Right kidney (tissue), 1 donor: ENCODE results near the gene PASD1.
A peak's percentile ranks its signal among the peaks of the same experiment; 100 is the strongest.

Experiments
- DNase-seq: peaks from one replicate; pipeline ENCODE4 v3.0.0-alpha.2; 2016

PASD1 gene

DNA sequence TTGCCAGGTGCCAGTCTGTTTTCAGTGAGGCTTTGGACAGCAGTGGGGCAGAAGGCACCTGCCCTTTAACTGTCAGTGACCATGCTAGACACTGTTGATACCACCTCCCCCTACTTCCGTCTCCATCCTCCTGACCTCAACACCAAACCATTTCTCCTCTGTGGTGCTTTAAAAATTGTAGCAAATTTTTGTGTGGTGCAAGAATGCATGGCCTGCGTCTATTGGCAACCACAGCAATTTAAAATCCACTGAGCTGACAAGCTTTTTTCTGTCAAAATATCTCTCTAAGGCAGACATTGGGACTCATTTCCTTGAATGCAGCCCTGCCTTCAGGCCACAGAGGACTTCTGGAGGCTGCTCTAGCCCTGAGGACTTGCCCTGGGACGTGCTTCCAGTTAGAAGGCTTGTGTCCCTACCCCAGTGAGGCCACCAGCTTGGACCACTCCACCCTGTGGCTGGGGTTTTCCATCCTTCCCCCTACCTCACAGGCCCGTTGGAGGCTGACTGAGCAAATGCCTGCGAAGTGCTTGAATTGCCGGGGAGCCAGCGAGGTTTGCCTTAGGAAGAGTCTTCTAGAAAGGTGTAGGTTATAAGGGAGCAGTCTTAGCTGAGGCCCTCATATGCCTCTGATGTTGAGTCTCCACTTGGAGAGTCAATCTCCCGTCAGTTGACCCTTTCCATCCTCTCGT is 138.7 kb downstream of the PASD1 start:
- DNase-seq: no peak

DNA sequence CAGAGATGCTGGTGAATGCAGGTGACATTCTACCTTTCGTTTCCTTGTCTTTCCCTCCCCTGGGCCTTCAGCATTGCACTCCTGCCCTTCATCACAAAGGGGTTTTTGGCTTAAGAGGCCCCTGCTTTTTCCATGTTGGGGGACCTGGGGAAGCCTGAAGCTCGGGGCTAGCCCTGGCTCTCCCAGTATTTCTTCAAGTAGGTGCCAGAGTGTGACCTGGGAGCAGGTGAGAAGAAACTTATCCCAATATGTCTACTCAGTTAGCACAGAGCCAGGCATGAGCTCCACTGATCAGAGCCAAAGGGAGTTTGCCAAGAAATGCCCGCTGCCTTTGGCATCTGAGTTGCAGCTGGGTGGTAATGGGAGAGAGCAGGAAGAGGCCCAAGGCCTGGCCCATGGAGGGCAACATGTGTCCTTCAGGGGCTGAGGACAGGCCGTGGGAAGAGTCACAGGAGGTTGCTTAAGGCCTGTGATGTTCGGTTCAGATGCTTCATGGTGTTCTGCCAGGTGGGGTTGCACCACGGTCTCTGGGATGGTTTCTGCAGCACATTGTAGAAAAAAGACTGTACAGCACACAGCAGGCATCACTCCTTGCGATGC is 139.4 kb downstream of the PASD1 start:
- DNase-seq: no peak

DNA sequence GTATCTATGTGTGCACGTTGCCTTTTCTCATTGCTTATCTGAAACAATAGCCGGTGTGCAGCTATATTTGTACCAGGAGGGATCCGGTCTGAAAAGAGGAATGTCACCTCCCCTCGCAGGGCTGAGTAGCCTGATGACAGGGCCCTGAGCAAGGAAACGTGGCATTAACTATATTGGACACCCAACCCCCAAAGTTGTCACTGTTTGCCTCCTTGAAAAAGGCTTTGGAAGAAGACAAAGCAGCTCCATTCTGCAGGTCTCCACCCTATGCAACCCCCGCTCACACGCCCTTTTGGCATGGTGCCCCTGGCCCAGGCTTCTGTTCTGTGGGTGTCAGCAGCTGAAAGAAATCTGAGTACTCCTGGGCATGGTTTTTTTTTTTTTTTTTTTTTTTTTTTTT is 140.0 kb downstream of the PASD1 start:
- no peak for DNase-seq

DNA sequence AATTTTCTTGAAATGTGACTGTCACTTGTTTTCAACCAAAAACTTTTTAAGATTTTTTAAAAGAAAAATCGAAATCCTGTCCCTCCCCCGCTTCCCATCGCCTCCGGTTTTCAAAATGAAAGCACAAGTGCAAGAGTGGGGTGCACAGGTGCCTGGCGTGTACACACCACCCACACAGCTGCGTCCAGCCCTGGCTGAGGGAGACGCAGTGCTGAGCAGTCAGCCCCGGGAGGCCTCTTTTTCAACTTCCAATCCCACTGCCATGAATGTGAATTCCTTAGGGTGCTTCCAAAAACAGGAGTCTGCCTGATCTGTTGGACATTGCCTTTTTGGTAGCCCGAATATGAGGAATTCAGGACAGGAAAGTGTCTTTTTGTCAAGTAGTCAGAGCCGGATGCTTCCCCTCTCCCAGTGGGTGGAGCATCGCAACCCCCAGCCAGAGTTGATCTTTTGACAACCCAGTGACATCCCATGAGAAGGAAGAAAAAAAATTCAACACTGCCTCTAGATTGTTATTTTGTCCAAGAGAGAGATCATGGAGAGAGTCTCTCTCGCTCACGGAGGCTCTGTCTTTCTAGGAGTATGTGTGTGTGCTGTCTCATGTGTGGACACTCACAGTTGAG is 140.7 kb downstream of the PASD1 start:
- no peak for DNase-seq

DNA sequence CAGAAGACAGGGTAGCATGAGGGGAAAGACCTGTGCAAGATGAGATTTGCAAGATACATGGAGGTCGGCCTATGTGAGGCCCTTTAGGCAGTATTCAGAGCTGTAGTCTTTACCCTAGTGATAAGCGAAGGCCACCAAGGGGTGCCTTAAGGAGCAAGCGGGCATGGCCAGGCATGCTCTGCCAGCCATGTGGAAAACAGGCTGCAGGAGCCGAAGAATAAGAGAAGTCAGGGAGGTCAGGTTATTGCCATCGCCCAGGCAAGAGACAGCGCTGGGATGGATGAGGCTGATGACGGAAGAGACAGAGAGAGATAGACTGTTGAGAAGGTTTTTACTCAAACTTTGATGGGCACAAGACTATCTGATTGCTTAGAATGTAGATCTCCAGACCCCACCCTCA is 145.3 kb downstream of the PASD1 start:
- no peak for DNase-seq

DNA sequence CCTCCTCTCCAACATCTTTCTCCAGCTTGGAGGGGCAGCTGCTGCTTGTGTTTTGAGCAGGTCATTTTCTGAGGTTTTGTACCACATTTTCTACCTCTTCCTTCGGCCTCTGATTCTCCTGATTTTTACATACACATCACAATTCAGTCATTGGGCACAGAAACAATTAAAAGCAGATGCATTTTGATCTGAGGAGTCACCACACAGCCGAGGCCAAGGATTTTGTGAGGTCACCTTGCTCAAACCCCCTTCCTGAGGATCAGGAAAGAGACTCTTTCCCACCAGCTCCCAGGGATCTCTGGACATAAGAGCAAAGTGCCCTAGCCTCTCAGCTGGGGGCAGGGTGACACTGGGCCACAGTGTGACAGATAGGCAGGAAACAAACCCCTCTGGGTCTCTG is 147.0 kb downstream of the PASD1 start:
- no peak for DNase-seq

DNA sequence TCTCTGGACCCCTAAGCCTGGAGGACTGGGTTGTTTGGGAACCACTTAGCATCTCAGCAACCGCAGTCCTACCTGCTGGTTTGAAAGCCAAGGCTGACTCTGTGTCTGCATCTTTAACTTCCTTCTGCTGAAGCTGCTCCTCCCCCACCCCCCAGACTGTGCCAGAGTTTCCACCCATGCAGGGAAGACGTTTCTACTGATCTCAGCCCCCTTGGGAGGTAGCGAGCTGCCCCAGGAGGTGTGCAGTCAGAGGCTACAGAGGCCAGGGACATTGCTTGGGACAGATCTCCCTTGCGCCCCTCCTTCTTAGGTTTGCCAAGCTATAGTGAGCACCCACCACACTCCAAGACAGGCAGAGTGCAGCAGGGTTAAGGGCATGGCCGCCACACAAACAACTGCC is 147.7 kb downstream of the PASD1 start:
- DNase-seq: no peak

DNA sequence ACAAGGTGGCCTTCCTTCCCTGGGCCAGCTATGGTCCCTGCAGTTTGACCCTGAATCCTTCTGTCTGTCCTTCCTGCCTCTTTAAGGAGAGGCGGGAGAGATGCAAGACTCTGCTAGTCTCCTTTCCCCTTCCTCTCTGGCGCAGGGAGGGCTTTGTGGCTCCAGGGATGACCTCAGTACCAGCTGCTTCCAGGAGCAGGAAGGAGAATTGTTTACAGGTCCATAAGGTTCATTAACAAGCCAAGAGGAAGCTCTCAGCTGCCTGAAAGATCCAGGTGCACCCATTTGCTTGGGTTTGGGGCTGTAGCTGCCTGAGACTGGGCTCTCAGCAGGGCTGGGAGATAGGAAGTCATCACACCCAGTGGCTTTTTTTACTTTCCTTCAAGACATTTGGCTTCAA is 148.3 kb downstream of the PASD1 start:
- no peak for DNase-seq

DNA sequence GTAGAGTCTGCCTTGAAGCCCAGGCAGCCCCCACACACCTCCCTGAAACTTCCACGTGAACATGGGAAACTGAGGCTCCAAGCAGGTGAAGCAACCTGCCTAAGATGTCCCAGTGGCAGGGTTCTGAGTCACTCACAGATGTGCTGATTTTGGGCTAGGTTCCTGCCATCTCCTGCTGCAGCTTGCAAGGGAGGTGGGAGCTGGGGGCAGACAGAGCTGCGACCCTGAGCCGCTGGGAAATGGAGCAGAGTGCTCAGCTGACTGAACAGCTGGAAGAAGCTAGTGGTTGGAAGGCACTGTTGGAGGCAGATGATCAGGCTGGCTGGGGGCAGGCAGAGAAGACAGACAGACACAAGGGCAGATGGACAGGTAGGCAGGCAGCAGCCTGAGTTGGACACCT is 148.8 kb downstream of the PASD1 start:
- no peak for DNase-seq

DNA sequence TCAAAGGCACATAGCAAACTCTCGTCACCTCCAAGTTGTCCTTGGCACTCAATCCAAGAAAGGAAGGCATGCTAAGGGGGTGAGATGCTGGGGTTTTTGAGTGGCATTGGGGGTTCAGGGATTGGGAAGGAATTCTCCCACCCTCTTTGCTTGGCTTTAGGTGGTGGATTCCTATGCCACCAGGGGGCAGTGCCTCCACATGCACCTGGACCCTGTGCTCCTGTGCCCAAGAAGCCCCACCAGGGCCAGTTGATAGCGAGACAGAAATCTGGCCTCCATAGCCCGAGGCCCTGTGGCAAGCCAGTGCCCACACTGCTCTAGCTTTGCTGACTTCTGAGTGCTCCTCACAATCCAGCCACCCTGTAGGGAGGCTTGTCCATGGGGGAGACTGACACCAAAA is 150.4 kb downstream of the PASD1 start:
- no peak for DNase-seq

DNA sequence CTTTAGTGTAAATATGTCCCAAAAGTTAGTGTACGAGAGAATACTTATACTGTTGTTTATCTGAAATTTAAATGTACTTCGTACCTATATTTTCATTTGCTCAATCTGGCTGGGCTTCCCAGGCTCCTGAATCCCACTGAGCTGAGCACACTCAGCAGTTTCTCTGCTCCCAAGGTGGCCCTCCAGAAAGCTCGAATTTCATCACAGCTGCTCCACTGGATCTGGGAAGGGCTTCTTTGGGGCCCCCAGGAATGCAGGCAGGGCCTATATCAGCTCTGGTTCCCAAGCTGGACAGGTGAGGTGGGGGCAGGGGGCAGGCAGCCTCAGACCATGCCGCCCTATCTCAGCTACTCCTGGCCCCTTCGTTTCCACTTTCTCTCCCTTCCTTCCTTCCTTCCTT is 150.9 kb downstream of the PASD1 start:
- no peak for DNase-seq

DNA sequence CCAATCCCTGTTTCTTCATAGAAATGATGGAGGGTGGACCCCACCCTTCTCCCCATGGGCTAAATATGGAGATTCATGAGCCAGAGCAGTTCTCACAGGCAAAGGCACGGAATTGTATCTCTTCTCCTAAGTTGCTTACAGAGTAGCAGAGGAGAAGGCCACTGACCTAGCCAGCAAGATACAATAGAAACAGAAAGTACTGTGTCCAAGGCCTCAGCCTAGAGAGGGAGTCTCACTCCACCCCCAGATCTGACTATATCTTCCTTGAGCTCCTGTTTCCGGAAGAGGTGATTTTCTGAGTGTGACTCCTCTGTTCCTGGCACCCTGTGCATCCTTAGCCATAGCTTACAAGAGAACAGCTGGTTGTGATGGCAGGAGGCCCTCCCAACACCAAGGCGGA is 152.3 kb downstream of the PASD1 start, which contains the start of gene FATE1:
Gene FATE1, plus strand, starts transcription at position 284 of the 400 bp plus-strand sequence. Its CDS starts 85 bp downstream, at position 369.
- no peak for DNase-seq

DNA sequence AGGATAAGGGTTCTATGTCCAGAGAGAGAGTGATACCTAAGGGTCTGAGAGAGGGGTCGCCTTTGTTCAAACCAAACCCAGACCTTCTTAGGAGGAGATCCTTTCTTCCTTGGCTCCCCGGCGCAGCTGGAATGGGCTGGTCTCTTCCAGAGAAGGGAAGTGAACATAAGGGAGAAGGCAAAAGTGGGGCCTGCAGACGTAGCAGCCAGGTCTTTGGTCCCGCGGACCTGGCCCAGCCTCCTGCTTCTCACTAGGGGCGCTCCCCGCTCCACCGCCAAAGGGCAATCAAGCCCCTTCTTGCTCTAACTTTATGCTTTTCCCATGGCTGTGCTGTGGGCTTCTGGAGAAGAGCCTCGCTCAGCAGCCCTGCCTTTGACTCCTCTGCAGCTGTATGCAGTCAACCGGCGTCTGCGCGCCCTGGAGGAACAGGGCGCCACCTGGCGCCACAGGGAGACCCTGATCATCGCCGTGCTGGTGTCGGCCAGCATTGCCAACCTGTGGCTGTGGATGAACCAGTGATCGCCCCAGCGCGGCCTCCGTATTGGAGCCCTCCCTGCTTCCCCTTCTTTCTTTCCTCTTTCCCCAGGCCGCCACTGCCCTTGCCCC is 158.9 kb downstream of the PASD1 start:
- peak; percentile 24 for DNase-seq

DNA sequence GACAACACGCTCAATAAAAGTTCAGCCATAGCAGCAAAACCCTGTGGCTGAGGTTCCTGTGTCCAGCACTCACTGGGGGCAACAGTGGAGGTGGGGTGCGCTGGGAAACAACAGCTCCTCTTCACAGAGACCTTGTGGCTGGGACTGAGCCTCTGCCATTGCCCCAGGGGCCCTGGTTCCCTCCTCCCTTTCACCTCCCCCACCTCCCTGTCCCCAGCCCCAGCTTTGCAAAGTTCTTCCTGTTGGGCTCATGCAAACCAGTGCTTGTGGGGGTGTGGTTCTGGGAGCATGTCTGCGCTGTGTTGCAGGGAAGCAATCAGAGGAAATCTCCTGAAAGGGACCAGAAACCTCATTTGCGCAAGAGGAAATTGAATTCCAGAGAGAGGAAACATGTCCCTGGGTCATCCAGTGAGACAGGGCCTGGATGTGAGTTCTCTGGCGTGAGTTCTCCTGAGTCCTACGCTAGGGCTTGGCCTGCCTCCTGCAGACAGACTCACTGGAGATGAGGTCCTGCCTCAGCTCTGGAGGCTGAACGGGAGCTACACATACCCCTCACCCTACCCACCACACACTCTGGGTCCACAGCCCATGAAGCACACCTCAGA is 159.8 kb downstream of the PASD1 start:
- DNase-seq: no peak

DNA sequence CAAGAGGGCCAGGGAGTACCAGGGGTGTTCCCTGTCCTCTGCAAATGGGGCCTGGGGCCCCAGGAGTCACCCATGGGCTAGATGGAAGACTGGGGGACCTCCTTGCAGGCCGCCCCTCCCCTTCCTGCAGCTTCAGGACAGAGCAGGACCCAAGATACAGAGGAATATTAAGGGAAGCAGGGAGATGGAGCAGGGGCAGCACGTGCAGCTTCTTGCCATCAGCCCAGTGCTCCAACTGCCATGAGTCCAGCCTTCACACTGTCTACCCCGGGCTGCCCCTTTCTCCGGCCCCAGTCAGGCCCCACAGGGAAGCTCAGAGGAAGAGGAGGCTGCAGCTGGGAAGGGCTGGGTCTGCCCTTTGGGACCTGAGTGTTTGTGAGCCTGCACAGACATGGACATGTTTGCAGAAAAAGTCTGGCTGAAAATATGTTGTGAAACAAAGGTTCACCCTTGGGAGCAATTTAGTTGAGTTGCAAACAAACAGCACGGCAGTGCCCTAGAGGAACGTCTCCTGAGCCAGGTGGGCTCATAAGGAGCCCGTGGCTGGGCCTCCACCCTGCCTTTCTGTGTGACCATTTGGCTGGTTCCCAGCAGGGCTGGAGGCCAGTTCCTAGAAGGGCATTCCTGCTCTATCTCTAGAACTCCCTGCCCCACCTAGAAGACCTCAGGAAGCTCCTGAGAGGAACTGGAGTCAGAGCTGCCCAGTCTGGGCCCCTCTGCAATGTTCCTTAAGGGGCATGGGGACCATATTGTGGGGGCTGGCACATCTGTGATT is 161.3 kb downstream of the PASD1 start:
- no peak for DNase-seq

DNA sequence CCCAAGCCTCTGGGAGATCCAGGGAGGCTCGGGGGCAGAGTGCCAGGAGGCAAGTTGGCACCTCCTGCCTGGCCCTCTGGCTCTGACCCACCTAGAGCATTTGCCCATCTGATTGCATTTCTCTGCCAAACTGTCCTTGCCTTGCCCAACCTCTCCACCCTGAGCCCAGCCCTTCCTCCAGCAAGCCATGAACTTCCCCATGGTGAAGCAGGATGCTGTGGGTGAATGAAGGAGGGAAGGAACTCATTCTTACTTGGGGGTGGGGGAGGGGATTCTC is 161.8 kb downstream of the PASD1 start:
- DNase-seq: no peak
